GM19238 (cell line): ENCODE data around the gene RTN4RL1.

Experiments
- DNase-seq: peaks from one replicate; pipeline ENCODE4 v3.0.0; 2011; ENCODE audit warnings: low spot score; ENCODE audit not compliant: insufficient read length

The RTN4RL1 gene

DNA sequence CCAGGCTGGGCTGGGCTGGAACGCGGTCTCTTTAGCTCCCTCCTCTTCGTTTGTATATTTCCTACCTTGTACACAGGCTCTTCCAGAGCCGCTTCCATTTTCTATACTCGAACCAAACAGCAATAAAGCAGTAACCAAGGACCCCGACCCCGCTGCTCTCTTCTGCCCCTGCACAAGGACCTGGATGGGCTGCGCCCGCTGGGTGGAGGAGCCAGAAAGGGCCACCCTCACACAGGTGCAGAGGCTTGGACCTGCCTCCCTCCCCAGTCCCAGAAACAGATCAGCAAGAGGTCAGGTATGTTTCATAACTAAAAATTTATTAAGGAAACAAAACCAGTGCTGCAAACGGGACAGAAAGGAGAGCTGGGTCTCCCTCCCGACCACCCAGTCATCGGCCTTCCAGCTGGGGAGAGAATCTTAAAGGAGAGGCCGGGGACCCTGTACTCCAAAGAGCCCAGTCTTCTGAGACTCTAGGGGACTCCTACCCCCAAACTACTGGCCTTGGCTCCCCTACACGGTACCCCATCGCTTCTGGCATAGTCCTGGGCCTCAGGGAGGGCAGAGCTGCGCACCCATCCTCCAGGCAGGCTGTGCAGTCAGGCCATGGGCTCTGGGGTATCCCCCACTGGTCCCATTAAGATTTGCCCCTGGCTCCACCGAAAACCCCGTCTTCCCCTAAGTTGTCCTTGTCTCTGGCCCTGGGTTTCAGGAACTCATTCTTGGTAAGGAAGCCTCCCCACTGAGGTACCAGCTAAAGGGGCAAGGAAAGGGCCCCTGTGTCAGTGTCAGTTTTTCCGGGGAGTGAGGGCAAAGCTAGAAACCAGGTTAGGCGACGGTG lies 34.6 kb upstream of the RTN4RL1 start:
- no peak for DNase-seq

DNA sequence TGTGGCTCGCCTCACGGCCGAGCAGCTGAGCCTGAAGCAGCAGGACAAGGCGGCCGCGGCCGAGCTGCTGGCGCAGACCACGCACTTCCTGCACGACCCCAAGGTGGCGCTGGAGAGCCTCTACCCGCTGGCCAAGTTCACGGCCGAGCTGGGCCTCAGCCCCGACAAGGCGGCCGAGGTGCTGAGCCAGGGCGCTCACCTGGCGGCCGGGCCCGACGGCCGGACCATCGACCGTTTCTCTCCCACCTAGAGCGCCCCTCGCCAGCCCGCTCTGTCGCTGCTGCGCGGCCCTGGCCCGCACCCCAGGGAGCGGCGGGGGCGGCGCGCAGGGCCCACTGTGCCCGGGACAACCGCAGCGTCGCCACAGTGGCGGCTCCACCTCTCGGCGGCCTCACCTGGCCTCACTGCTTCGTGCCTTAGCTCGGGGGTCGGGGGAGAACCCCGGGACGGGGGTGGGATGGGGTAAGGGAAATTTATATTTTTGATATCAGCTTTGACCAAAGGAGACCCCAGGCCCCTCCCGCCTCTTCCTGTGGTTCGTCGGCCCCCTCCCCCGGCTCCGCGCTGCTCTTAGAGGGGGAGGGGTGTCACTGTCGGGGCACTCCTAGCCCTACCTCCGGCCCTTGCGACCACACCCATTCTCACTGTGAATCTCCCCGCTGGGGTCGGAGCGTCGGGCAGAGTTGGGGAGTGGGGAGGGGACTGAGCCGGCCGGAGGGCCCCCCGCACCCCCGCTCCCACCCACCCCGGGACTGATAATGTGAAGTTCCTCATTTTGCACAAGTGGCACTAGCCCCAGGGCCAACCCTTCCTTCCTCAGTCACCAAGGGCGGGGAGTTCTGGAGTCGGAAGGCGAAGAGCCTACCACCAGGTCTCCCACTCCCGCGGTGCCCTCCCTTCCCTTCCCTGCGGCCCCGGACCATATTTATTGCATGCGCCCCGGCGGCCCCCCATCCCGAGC lies 33.7 kb upstream of the RTN4RL1 start:
- DNase-seq = peak; percentile 75

DNA sequence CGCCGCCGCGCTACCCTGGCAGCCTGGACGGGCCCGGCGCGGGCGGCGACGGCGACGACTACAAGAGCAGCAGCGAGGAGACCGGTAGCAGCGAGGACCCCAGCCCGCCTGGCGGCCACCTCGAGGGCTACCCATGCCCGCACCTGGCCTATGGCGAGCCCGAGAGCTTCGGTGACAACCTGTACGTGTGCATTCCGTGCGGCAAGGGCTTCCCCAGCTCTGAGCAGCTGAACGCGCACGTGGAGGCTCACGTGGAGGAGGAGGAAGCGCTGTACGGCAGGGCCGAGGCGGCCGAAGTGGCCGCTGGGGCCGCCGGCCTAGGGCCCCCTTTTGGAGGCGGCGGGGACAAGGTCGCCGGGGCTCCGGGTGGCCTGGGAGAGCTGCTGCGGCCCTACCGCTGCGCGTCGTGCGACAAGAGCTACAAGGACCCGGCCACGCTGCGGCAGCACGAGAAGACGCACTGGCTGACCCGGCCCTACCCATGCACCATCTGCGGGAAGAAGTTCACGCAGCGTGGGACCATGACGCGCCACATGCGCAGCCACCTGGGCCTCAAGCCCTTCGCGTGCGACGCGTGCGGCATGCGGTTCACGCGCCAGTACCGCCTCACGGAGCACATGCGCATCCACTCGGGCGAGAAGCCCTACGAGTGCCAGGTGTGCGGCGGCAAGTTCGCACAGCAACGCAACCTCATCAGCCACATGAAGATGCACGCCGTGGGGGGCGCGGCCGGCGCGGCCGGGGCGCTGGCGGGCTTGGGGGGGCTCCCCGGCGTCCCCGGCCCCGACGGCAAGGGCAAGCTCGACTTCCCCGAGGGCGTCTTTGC lies 32.8 kb upstream of the RTN4RL1 start:
- no peak for DNase-seq

DNA sequence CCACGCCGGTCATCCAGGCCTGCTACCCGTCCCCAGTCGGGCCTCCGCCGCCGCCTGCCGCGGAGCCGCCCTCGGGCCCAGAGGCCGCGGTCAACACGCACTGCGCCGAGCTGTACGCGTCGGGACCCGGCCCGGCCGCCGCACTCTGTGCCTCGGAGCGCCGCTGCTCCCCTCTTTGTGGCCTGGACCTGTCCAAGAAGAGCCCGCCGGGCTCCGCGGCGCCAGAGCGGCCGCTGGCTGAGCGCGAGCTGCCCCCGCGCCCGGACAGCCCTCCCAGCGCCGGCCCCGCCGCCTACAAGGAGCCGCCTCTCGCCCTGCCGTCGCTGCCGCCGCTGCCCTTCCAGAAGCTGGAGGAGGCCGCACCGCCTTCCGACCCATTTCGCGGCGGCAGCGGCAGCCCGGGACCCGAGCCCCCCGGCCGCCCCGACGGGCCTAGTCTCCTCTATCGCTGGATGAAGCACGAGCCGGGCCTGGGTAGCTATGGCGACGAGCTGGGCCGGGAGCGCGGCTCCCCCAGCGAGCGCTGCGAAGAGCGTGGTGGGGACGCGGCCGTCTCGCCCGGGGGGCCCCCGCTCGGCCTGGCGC lies 32.1 kb upstream of the RTN4RL1 start:
- no peak for DNase-seq

DNA sequence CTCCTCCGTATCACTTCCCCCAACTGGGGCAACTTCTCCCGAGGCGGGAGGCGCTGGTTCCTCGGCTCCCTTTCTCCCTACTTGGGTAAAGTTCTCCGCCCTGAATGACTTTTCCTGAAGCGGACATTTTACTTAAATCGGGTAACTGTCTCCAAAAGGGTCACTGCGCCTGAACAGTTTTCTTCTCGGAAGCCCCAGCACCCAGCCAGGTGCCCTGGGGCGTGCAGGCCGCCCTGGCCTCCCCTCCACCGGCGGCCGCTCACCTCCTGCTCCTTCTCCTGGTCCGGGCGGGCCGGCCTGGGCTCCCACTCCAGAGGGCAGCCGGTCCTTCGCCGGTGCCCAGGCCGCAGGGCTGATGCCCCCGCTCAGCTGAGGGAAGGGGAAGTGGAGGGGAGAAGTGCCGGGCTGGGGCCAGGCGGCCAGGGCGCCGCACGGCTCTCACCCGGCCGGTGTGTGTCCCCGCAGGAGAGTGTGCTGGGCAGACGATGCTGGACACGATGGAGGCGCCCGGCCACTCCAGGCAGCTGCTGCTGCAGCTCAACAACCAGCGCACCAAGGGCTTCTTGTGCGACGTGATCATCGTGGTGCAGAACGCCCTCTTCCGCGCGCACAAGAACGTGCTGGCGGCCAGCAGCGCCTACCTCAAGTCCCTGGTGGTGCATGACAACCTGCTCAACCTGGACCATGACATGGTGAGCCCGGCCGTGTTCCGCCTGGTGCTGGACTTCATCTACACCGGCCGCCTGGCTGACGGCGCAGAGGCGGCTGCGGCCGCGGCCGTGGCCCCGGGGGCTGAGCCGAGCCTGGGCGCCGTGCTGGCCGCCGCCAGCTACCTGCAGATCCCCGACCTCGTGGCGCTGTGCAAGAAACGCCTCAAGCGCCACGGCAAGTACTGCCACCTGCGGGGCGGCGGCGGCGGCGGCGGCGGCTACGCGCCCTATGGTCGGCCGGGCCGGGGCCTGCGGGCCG lies 31.4 kb upstream of the RTN4RL1 start:
- peak; percentile 68 for DNase-seq

DNA sequence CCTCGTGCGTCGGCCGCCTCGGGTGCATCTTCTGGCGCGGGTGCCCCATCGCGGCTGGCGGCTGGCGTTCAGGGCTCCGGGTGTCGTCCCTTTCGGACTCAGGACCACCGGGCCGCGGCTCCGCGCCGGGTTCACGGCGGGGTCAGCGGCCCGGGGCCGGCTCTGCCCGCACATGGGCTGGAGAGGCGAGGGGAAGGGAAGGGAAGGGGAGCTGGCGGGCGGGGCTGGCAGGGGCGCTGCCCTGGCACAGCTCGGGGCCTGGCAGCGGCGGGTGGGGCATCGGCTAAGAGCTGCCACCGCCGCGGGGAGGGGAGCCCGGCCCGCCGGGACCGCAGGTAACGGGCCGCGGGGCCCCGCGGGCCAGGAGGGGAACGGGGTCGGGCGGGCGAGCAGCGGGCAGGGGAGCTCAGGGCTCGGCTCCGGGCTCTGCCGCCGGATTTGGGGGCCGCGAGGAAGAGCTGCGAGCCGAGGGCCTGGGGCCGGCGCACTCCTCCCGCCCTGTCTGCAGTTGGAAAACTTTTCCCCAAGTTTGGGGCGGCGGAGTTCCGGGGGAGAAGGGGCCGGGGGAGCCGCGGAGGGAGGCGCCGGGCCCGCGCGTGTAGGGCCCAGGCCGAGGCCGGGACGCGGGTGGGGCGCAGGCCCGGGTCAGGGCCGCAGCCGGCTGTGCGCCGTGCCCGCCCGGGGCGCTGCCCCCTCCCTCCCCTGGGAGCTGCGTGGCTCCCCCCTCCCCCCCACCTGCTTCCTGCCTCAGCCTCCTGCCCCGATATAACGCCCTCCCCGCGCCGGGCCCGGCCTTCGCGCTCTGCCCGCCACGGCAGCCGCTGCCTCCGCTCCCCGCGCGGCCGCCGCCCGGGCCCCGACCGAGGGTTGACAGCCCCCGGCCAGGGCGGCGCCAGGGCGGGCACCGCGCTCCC lies 30.4 kb upstream of the RTN4RL1 start:
- peak; percentile 78 for DNase-seq

DNA sequence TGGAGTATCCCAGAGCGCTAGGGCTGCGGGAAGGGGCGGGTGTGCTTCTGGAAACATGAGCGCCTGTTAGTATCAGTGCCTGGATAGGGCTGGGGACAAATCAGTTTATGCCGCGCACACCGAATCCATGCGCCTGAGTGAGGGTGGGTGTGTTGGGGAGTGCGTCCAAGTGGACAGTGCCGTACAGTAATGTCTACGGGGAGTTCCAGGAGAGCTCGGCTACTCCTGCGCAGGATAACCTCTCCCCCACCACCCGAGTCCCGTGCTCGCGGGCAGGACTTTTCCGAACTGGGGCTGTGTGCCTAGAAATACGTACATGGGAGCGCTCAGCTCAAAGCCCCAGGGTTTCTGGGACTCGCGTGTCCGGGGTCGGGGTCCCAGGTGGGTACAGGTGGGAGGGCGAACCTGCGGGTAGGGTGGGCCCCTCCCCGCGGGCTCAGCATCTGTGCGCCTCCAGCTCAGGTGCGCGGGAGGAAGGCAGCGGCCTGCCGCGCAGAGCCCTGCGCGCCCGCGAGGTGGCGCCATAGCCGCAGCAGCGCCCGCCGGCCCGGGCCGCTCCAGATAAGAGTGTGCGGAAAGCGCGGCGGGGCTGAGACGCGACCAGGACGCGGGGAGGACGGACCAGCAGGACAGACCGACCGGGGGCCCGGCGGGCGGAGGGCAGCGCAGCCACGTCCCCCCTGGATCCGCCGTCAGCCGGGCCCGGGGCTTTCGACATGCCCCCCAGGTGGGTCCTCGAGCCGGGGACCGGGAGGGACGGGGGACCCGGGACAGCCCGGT lies 29.6 kb upstream of the RTN4RL1 start, which contains the start of gene HIC1:
Gene HIC1 (plus strand): TSS at position 592 of the 780 bp plus-strand sequence. CDS start 1,588 bp downstream, outside the sequence.
- peak; percentile 89 for DNase-seq

DNA sequence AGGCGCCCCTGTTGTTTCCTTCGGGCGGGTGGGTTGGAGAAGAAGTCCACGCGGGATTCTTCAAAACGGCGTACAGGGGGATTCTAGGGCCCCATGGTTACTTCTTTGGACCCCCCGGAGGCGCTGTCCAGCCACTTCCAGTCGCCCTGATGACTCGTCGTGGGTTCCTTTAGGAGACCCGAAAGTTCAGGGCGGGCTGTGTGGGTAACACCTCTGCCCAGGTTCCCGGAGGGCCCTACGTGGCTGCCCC lies 29.1 kb upstream of the RTN4RL1 start:
- DNase-seq = no peak

DNA sequence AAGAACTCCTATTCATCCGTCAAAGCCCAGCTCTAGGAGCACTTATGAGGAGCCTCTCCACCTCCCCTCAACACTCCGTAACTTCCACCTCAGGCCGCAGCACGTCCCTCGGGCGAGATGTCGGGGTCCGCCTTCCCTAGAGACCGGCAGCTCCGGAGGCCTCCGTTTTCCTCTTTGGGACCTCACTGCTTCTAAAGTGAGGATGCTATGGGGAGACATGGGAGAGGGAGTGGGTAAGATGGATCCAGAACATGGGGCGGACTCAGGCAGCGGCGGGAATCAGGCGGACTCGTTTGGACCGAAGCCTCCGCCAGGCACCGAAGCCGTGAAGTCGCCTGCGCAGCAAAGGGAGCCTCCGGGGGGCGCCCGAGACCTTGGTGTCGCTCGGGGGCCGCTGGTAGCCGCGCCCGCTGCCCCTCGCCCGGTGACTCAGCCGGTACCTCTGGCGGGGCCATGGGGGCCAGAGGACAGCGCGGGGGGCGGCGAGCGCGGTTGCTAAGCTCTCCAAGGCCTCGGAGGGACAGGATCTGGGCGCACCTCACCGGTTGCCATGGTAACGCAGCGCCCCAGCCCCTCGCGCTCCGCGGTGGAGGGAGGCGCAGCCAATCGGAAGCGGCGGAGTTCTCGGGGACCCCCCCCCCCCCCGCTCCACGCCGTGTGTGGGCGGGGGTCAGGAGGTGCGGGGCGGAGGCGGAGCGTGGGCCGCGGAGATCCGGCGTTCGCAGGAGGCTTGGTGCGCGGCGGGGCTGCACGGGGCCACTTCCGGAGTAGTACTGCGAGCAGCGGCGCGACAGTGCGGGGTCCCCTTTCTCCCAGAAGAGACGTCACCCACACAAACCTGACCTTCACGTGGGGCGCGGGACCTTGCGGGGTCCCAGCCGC lies 28.5 kb upstream of the RTN4RL1 start:
- peak; percentile 62 for DNase-seq

DNA sequence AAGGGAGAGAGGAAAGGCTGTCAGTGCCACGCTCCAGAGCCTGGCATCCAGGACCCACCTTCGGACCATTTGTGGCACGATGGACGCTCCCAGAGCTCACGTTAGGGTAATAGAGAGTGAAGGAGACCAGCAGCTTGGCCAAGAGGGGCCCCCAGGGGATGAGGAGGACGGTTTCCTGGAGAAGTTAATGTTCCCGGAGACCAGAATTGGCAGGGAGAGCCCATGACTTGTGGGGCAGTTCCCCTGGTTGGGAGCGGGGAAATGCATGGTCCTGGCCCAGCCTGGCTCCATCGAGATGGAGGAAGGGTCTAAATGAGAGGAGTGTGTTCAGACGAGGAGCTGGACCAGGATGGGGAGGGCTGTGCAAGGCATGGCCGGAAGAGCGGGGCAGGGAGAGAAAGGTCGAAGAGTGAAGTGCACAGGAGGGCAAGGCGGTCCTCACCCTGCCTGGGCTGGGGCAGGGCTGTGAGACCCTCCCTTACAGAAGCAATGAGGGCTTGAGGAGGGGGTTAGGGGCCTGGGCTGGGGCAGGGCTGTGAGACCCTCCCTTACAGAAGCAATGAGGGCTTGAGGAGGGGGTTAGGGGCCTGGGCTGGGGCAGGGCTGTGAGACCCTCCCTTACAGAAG lies 26.9 kb upstream of the RTN4RL1 start:
- DNase-seq = no peak

DNA sequence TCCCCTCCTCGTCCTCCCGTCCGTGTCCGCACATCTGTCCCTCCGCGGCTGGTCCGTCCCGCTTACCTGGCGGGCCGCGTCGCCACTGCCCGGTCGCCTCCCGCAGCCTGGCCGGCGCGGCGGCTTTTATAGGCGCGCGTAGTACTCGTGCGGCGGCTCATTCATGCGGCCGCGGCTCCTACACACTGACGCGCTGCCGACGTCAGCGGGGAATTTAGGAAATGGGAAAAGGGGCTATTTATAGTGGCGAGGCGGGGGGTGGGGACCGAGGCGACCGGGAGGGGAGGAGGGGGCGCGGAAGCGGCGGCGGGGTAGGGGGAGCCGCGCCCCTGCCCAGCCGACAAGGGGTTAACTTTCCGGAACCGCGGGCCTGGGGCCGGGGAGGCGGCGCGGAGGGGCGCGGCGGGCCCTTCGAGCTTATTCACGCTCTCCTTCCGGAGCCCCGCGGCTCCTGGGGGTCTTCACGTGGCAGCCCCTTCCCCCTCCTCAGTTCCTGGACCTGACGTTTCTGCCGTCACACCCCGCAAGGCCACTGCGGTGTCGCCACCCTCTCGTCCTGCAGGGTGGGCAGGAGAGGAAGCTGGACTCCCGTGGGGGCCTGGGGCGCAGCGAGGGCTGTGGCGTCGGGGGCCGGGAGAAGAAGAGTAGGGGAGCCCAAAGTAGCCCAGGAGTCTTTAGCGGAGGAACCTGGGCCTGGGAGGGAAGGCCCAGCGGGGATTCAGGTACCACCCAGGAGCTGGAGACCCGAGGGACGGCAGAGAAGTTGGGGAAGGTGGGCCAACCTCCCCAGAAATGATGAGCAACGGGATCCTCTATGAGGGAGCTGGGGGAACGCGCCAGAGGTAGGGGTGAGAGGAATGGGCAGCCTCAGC lies 26.2 kb upstream of the RTN4RL1 start:
- DNase-seq = no peak

DNA sequence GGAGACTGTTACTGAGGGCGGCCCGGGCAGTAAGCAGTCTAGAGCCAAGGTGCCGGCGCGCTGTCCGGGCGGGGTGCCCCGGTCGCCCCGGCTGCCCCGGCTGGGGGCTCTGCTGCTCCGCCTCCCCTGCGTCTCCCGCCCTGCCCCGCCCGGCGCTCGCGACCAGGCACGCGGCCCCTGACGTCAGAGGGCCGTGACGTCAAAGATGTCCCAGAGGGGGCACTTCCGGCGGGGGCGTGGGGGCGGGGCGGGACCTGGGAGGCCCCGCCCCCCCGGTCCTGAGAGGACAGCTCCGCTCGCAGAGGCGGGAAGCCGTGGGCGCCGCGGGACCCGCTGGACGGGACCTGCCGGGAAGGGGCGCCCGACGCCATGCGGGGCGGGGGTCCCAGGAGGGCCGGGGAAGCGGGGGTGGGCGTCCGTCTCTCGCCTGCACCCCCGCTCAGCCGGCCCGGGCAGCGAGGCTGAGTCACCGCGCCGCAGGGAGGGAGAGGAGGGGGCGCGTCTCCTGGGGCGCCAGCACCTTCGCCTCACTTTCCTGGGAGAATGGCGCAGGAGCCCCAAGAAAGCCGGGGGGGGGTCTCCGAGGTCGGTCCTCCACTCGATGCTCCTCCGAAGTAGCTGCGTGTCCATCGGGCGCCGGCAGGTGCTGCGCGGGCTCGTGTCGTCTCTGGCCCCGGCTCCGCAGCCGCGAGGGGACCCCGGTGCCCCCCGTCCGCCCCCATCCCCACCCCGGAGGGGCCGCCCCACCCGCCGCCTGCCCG lies 25.3 kb upstream of the RTN4RL1 start:
- DNase-seq = peak; percentile 63

DNA sequence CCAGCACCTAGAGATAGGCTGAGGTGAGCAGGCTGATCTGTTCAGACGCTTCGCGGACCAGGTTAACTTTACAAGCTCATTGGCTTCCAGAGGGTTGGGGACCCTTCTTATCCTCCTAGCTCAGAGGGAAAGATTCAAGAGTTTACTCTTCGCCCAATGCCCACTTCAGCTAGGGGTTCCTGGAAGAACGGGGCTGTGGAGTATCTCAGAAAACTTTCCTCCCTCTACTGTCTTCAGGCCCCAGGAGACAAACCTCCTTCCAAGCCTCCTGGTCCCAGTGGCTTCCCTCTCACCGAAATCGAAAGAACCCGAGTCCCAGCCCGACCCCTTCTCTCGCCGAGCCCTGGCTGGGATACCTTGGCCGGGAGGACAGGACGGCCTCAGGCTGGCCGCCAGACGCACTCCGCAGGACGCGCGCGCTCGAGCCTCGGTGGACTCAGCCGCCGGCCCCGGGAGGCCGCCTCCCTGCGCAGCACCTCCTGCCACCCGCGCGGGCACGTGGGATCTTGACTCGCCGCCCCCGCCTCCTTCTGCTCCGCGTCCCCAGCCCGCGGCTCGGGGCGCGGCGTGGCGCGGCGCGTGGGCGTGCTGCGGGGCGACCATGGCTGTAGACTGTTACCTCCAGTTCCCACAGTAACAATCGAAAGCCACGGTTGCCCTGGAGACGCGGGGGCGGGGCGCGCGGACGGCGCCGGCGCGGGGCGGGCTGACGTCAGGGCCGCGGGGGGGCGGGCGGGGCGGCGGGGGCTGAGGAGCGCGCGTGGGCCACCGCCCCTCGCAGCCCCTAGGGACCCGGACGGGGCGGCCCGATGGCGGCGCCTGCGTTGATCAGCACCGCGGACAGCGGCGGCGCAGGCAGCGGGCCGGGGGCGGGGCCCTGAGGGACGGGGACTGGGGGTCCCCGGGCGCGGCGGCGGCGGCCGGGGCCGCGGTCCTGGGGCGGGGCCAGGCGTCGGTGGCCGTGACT lies 24.5 kb upstream of the RTN4RL1 start:
- peak; percentile 85 for DNase-seq

DNA sequence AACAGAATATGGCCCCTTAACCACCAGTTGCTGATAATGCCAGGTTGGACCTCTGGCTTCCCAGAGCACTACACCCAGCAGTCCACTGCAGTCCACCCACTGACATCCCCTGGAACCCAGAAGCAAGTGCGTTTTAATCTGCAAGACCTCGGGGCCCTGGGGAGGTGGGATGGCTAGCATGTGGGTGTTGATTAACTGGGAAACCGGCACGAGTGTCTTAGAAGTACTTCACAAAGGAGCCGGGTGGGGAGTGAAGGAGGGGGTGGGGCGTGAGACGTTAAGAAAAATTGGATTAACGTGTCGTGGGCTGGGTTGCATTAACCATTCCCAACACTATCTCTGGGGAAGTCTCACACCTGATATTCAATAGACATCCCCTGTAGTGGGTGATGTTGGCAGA lies 23.7 kb upstream of the RTN4RL1 start:
- no peak for DNase-seq
